Omental fat pad (tissue), 4 donors: ENCODE measurements around the gene GRIN2D. TPM values are rescaled to one million over a fixed set of nuclear protein-coding genes. Genes with fewer than 3 reads are reported as not detected.
A peak's percentile ranks its signal among the peaks of the same experiment; 100 is the strongest.

Source experiments
- ATAC-seq: fragments of 150-250 bp; one replicate; pipeline ENCODE4 v1.9.1; 2016; ENCODE audit warnings: mild to moderate bottlenecking, moderate library complexity; ENCODE audit not compliant: low FRiP score
- DNase-seq: peaks from one replicate; pipeline ENCODE4 v3.0.0-alpha.2; 2019; ENCODE audit warnings: low spot score
- CTCF ChIP-seq, 3 donors: fragments of 450-650 bp; IDR thresholded peaks; one replicate each; pipeline ENCODE4 v1.5.1; 2016 to 2017; ENCODE audit warnings: antibody characterized with exemption in 3 of 3, mild to moderate bottlenecking in 3 of 3, moderate library complexity in 2 of 3
- total RNA-seq, 4 donors: library from RNA; depleted of rRNA; stranded (reverse); fragments of >200 nt; gene quantifications; one replicate each; pipeline ENCODE4 v1.1.0, GENCODE V29; 2016

GRIN2D gene
- total RNA-seq, 4 donors from 2014 or later, result 0.12 to 0.63 (median 0.33) TPM

GRCh38 chr19:48363500-48363809 is 30.0 kb upstream of the GRIN2D start:
- peak; percentile 13 for ATAC-seq
- TF ChIP-seq CTCF (IDR thresholded peaks at IDR 0.05), result no peak
- peak; percentile 36 for DNase-seq

GRCh38 chr19:48363810-48364597 is 29.5 kb upstream of the GRIN2D start, which contains the start of the genes SYNGR4 and TMEM143:
SYNGR4 (plus strand) TSS chr19:48364367; CDS start chr19:48365843, 1,476 bp downstream.
TMEM143 (minus strand) TSS chr19:48363940; CDS start chr19:48363920, 20 bp downstream.
- peak in 1 of 3 donors; percentile 4 for TF ChIP-seq CTCF (IDR thresholded peaks at IDR 0.05)
- ATAC-seq, result peak; percentile 96
- peak; percentile 83 for DNase-seq

DNA sequence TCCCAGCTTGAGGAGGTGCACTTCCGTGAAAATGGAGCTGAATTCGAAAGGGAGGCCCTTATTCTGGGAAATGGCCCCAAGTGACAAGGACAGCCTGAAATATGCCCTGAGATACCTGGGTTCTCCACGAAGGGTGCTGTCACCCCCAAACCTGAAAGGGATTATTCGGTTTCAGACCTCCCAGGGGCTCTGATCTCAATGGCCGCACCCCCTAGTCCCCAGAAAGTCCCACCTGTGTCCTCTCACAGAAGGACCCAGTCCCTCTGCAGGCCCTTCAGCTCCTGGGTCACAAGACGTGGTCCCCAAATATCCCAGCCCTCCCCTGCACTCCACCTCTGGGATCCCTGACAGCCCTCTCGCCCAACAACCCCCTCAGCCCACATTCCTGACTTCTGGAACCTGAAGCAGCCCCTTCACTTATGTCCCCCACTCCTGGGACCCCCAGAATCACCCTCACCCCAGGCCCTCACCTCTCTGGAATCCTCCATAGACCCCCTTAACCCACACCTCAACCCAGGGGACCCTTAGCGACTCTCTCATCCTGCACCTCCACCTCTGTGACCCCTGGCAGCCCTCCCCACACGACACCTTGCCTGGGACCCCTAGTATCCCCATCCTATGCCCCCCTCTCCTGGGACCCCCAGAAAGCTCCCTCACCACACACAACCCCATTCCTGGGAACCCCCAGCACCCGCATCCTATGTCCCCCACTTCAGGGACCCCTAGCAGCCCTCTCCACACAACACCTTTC is 28.7 kb upstream of the GRIN2D start:
- TF ChIP-seq CTCF (IDR thresholded peaks at IDR 0.05), result no peak
- DNase-seq (no peak), ATAC-seq (no peak)

DNA sequence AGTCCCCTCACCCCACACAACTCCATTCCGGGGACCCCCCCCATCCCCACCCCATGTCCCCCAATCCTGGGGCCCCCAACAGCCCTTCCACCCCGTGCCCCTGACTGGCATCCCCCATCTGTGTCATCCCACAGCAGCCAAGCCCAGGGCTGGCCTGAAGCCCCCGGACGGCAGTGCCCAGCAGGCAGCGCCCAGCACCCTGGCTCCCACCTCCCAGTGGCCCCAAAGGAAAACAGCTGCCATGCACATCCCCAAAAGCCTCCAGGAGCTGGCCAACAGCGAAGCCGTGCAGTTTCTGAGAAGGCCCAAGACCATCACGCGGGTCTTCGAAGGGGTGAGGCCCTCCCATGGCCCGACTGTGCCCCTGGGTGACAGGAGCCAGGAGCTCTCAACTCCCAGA is 27.9 kb upstream of the GRIN2D start:
- no peak for DNase-seq

DNA sequence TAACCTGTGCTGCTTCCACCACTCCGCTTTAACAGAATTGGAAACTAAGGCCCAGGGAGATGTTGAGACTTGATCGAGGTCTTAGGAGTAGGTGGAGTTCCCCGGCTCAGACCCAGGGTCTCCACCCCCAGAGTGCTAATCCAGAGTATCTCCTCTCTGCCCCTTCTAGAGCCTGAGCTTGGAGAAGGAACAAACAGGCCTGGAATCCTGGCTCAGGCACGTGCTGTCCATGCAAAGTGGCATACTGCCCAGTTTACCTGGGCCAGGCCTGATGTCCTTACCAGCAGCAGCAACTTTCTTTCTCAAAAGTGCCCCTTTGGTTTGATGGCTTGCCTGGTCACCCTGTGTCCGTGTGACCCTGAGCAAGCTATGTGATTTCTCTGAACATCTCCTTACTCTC is 25.6 kb upstream of the GRIN2D start:
- no peak for ATAC-seq
- DNase-seq, result no peak
- TF ChIP-seq CTCF (IDR thresholded peaks at IDR 0.05), result no peak

More for the DNA sequence above, 27.9 kb upstream of the GRIN2D start:
- TF ChIP-seq CTCF (IDR thresholded peaks at IDR 0.05), result no peak
- ATAC-seq, result no peak

DNA sequence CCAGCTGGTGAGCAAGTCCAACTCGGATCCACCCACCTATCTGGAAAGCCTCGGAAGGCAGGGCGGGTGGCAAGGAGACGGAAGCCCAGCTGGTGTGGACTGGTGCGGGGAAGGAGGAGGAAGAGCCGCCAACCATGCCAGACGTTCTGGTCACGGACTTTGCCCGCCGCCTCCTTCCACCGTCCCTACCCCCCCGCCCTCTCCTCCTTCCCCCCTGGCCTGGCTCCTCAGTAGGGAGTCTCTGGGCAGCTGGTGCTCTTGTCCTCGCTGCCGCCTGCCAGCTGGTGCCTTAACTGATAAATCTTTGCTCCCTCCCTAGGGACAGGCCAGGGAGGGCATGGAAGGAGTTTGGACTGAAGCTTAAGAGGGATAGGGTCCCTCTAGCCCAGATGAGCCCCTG is 24.5 kb upstream of the GRIN2D start:
- ATAC-seq (no peak), DNase-seq (no peak)
- TF ChIP-seq CTCF (IDR thresholded peaks at IDR 0.05), result no peak
